HG03066 (cell line): Measurements from ENCODE around the gene OR10H4.
"Not testable (repeated sequence)": the region's sequence is repeated elsewhere in the genome, so short reads cannot be mapped to it uniquely, and the experiment has no call there.

ENCODE experiments used
- ATAC-seq: cut with Tn5 transposase; IDR thresholded peaks from one replicate; pipeline ENCODE4 v1.9.1; 2021; ENCODE audit warnings: low read depth; ENCODE audit not compliant: unreplicated experiment

OR10H4 gene

DNA sequence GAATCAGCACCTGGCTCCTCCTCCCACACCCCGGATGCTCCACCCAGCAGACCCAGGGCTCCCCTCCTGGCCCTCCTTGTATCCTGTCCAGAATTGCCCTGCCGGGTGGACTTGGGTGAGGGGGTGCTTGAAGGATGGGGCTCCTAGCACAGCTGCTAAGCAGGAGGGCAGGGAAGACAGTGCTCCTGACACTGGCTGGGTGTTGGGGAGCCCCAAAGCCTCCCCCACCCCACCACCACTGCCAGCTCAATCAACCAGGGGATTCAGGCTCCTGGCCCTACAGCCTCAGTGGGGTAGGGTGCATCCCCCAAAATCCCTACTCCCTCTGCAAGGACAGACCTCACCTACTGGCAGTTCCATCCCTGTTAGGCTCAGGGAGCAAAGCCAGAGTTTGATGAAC is 11.9 kb upstream of the OR10H4 start:
- no peak for ATAC-seq

DNA sequence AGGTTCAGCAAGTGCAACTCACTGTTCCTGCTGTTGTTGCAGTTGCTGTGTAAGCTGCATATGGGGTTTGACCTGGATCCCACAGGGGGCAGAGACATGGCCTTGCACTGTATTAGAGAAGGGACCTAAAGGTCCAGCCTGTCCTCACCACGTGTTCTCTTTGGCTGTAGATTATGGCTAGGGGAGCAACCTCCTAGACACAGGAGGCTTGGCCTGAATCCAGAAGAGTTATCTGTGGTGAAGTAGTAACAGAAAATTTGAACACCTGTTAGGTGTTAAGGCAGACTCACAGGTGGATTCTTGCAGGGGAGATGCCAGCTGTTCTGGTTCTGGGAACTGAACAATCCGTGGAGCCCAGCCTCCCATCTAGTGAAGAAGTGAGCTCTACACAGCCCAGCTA is 11.0 kb upstream of the OR10H4 start:
- no peak for ATAC-seq

DNA sequence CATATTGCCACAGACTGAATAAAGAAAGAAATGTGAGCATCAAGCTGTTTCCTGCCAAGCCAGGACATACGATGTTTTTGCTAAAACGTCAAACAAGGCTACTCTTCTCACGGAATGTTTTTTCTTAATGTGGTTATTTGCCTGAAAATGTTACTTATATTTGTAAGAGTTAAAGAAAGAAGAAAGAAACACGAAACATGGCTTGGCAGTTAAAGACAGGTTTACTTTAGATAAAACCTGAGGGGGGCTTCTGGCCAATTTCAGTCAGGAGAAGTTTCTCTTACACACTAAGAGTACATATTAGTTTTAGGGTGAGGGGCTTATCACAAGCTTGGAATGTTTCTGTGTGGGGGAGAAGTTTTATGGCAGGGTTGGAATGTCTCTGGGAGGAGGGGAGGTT is 4.4 kb upstream of the OR10H4 start:
- no peak for ATAC-seq

DNA sequence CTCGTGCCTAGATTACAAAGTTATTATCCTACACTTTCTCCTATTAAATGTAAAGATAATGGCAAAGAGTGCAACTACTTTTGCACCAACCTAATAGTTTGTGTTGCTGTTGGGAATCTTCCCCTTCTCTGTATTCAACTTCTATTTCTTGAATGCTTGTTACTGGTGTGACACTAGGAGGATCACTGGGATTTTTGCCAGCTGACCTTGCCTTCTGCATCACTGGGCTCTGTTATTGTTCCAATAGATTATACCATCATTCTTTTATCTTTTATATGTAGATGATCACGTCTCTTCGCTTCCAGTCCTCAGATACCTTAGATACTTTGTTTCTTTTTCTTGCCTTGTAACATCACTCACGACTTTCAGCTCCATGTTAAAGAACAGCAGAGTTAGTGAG is 3.5 kb upstream of the OR10H4 start:
- no peak for ATAC-seq

DNA sequence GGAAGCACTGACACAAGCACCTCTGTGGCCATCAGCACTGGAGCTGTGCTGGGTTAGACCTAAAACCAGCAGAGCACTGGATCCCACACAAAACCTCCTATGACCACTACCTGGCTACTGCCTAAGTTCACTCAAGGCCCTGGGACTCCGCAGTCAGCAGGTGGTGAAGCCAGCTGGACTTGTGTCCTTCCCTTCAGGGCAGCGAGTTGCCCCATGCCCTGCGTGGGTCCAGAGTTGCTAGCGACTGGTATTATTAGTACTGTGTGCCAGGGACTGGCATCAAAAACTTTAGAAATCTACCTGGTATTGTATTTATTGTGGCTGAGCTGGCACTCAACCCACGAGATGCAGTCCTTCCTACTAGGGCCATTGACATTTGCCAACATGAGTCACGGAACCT is 6.0 kb downstream of the OR10H4 start:
- no peak for ATAC-seq

DNA sequence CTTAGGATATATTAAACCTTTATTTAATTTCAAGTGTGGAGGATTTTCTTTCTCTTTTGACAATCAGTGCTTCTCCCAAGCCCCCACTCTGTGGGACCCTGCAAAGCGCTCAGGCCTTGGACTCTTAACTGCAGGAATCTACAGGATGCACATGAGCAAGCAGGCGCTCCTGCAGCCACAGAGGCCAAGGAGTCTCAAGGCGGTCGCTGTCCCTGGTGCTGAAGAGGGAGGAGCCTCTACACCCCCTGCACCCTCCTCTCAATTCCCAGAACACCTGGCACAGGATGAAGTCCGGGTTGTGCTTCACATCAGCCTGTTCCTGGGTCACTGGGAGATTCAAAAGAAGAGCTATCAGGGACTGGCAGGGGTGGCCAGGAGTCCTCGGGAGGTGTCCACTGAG is 13.5 kb downstream of the OR10H4 start:
- ATAC-seq, result no peak

DNA sequence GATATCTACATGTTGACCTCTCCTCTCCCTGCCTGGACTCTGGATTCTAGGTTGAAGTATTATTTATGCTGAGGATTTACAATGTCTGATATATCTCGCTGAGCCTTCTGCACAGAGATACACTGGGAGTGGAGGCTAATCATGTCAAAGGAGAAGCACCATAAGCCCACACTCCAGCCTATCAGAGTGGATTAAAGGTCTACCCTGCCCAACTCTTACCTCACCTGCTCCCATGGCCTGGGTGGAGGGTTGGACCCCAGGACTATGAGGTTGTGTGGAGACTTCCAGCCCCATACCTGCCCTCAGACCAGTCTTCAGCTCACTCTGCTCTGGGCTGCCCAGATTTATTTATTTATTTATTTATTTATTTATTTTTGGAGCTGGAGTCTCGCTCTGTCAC is 15.4 kb downstream of the OR10H4 start:
- ATAC-seq, result no peak

DNA sequence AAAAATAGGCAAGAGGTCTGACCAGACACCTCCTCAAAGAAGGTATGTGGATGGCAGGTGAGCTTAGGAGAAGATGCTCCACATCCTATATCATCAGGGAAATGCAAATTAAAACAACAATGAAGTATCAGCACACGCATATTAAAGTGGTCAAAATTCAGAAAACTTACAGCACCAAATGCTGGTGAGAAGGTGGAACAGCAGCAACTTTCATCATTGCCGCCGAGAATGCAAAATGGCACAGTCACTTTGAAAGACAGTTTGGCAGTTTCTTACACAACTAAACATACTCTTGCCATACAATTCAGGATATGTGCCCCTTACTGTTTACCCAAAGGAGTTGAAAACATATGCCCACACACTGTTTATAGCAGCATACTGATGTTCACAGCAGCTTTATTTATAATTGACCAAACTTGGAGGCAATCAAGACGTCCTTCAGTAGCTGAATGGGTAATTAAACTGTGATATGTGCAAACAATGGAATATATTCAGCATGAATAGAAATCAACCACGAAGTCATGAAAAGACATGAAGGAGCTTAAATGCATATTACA is 22.5 kb downstream of the OR10H4 start:
- ATAC-seq, result no peak

DNA sequence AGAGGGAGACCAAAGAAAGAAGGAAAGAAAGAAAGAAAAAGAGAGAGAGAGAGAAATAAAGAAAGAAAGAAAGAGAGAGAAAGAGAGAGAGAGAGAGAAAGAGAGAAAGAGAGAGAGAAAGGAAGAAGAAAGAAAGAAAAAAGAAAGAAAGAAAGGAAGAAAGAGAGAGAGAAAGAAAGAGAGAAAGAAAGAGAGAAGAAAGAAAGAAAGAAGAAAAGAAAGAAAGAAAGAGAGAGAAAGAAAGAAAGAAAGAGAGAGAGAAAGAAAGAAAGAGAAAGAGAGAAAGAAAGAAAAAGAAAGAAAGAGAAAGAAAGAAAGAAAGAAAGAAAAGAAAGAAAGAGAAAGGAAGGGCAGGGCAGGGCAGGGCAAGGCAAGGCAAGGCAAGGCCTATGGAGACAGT is 23.2 kb downstream of the OR10H4 start:
- ATAC-seq, result not testable (repeated sequence)

DNA sequence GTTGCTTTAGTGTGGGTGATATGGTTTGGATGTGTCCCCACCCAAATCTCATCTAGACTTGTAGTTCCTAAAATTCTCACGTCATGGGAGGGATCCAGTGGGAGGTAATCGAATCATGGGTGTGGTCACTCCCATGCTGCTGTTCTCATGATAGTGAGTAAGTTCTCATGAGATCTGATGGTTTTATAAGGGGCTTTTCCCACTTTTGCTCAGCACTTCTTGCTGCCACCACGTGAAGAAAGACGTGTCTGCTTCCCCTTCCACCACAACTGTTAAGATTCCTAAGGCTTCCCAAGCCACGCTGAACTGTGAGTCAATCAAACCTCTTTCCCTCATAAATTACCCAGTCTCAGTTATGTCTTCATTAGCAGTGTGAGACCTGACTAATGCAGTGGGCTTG is 26.0 kb downstream of the OR10H4 start:
- no peak for ATAC-seq

DNA sequence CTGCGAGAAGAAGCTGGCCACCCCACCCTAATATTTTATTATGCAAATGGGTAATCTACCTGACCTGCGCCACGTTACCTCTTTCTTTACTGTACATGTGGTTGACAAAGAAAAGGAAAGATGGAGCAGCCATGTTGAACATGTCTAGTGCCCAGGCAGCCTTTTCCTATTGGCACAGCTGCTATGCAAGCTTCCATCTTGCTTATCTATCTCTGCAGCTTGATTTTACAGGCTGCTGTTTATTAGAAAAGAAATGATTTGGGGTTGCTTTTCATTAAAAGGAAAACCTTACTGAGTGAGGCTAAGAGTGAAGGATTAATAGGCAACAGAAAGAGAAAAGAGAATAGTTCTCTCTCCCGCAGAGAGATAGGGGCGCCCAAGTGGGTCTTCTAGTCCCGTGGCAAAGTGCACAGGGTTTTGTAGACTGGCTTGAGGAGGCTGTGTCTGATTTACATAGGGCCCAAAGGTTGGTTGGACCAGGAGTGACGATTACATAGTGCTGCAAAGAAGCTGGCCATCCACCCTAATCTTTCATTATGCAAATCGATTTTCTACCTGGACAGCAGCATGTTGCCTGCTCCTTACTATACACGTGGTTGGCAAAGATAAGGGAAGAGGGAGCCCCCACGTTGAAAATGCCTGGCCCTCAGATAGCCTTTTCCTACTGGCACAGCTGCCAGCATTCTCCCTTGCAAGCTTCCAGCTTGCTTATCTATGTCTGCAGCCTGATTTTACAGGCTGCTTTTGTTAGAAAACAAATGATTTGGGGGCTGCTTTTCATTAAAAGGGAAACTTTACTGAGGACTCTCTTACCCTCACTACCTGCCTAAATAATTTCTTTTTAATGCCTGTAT is 28.3 kb downstream of the OR10H4 start:
- ATAC-seq, result no peak

DNA sequence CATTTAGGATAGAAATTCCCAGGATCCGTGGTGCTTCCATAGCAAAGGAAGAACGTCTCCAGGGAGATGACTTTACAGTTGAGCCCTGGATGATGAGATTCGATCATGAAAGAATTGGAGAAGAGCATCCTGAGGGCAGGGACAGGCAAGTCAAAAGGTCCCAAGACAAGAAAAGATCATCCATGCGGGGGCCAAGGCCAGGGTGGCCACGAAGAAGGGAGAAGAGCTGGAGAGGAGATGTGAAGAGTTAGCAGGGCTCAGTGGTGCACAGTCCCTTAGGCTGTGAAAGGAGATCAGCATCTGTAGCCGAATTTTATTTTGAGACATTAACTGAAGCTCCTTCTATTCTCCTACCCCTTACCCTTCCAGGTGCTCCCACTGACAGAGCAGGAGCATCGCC is 28.9 kb downstream of the OR10H4 start:
- ATAC-seq, result no peak

DNA sequence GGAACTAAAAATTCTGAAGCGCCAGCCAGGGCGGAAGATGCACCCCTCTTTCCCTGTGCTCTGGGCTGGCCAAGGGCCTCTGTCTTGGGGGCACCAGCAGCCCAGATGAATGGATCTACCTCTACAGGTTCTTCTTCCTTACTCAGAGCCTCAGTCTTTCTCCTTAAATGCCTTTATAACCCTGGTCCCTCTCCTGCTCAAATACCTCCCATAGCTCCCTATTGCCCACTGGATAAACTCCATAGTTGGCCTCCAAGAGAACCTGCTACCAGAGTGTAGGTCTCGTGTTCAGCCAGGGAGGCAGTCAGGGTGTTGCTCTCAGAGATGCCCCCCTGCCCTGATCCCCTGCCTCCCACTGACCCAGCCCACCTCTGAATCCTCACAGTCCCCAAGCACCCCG is 30.5 kb downstream of the OR10H4 start:
- no peak for ATAC-seq

DNA sequence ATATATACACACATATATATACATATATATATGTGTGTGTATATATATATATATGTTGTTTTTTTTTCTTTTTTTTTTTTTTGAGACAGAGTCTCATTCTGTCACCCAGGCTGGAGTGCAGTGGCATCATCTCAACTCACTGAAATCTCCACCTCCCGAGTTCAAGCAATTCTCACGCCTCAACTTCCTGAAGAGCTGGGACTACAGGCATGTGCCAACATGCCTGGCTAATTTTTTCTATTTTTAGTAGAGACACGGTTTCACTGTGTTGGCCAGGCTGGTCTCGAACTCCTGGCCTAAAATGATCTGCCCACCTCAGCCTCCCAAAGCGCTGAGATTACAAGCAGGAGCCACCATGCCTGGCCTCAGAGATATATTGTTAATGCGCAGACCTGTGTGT is 37.0 kb downstream of the OR10H4 start:
- not testable (repeated sequence) for ATAC-seq

DNA sequence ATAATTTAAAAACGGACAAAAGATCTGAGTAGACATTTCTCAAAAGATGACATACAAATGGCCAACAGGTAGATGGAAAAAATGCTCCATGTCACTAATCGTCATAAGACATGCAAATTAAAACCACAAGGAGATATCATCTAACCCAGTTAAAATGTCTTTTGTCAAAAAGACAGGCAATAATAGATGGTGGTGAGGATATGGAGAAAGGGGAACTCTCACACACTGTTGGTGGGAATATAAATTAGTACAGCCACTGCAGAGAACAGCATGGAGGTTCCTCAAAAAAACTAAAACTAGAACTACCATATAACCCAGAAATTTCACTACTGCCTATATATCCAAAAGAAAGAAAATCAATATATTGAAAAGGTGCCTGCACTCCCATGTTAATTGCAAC is 37.9 kb downstream of the OR10H4 start:
- no peak for ATAC-seq

DNA sequence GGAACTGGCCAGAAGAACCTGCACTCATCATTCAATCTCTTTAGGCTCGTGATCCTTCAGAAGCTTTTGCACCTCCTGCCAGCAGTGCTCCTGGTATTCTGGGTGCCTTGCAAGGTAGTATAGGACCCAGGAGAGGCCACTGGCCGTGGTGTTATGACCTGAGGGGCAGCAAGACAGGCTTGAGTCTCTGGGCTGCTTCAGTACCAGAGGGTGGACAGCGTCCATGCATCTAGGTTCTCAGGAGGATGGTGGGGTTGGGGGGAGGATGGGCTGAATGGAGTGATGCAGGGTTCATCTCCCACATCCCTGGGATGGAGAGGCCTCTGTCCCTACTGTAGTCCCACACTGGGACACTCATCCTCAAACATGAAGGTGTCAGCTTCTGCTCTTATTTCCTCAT is 41.1 kb downstream of the OR10H4 start:
- no peak for ATAC-seq

DNA sequence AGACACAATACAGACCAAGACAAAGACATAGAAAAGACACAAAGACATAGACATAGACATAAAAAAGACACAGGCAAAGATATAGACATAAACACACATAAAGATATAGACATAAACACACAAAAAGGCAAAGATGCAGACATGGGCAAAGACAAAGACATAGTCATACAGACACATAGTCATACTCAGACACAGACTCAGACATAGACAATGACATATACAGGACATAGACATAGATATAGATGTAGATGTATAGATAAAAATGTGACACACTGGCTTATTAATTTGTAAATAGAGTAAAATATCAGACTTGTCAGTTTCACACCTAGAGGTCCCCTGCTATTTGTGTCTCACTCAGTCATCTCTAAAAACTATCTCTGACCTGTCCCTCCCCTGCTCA is 42.8 kb downstream of the OR10H4 start:
- no peak for ATAC-seq

DNA sequence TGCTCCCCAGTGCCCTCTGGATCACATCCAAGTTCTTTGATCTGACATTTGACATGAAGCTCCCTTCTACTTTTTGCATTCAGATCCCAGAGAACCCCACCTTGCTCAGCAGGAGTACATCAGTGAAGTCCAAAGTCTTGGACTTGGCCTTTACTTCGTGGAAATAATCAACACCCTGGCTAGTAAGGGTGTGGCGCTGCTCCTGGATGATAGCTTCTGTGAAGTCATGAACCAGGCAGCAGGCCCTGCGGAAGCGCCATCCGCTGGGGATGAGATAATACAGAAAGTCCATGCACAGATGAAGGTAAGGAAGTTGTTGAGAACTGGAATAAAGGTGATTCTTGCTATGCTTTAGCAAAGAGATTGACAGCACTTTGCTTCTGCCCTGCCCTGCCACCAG is 43.2 kb downstream of the OR10H4 start:
- ATAC-seq, result no peak

DNA sequence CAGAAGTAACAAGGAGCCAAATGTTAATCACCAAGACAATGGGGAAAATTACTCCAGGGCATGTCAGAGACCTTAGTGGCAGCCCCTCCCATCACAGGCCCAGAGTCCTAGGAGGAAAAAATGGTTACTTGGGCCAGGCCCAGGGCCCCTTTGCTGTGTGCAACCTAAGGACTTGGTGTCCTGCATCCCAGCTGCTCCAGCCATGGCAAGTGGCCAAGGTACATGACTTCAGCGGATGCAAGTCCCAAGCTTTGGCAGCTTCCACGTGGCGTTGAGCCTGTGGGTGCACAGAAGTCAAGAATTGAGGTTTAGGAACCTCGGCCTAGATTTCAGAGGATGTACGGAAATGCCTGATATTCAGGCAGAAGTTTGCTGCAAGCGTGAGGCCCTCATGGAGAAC is 46.7 kb downstream of the OR10H4 start:
- ATAC-seq, result no peak

DNA sequence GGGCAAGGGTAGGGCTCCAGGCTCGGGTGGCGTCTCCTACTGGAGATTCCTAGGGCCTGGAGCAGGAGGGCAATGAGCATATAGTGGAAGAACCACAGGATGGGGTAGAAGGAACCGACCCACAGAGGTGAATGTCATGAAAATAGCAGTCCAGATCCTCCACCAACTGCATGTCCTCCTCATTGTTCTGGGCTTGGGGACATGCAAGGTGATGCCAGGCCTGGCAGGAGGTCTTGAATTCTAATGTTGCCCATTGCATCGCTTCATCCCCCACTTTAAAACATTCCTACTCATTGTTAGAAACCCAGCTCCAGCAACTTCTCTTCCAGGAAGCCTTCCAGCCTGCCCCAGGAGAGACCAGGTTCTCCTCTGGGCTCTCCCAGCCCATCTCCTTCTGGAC is 49.4 kb downstream of the OR10H4 start:
- ATAC-seq, result no peak
